ENCODE measurements around the gene NUP160. TPM values are rescaled to one million over a fixed set of nuclear protein-coding genes. Genes with fewer than 3 reads are reported as not detected.

The NUP160 gene
- total and polyA plus RNA-seq, 2 of the 4 experiments (the other 2 are of a cell fraction) = 12.5 to 35.0 TPM

DNA sequence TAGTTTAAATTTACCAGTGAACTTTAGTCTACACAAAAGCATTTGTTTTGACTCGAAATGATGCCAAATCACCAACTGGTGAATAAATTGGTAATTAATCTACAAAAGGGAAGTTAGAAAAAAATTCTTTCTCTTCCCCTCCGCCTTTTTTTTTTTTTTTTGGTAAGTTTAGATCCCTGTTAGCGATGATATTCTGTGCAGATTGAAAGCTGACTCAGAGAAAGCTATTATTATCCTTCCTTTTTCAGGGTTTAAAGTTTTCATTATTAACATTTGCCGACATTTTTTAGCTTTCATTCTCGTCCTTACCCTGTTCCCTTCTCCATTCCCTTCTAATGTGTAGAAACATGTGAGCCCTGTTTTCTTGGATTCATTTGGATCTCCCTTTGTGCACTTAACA, 16.8 kb upstream of the NUP160 start:
- Histone ChIP-seq H3K56ac (ENCODE audit: extremely low read depth, insufficient read depth, low read length) (no peak overlapping the region), H2AK5ac (ENCODE audit: low read depth, low read length) (no peak overlapping the region; the same call in 1 of the 2 replicates), H2BK120ac (ENCODE audit: low read depth, low read length) (peak overlapping the region; percentile 57; the same call in 1 of the 2 replicates), H3K23ac (ENCODE audit: low read depth, low read length) (no peak overlapping the region), H3K4me3 (ENCODE audit: insufficient read depth, low read depth, low read length) (no peak overlapping the region), H2AK9ac (replicated peaks; ENCODE audit: low read depth, low read length, poor library complexity) (no peak overlapping the region), H2AFZ (replicated peaks; ENCODE audit: low read length, poor library complexity) (no peak overlapping the region), H3K18ac (ENCODE audit: low read depth, low read length) (0 out of 2 replicates have a peak overlapping the region, but pooled peaks have one; percentile 4), H2BK5ac (ENCODE audit: low read depth, low read length, poor library complexity, severe bottlenecking) (peak overlapping the region; percentile 37), H4K20me1 (ENCODE audit: insufficient read depth, low read length) (no peaks in the 10 kb centered on the region), H3K27ac (ENCODE audit: insufficient read depth, low read length) (no peak overlapping the region), H3K9me1 (ENCODE audit: insufficient read depth, low read length) (peaks cover 6% of the 10 kb centered on the region; the same call in 1 of the 2 replicates), H3K79me1 (ENCODE audit: low read depth in 1 of 2, low read length in 2 of 2) (no peaks in the 10 kb centered on the region), H2BK15ac (ENCODE audit: low read depth, low read length) (peak overlapping the region; percentile 70; the same call in 2 of the 3 replicates), H3K27me3 (ENCODE audit: control insufficient read depth, insufficient read depth, low read length) (no peaks in the 10 kb centered on the region), H3K4me2 (ENCODE audit: low read depth, low read length) (no peak overlapping the region), H3K9ac (ENCODE audit: low read depth, low read length) (no peak overlapping the region), H3K14ac (replicated peaks; ENCODE audit: low read depth, low read length) (peak overlapping the region; percentile 68), H3K4ac (ENCODE audit: low read depth, low read length) (peak overlapping the region; percentile 69; the same call in 1 of the 2 replicates), H3K4me1 (ENCODE audit: control insufficient read depth, insufficient read depth, low read length) (peaks cover 5% of the 10 kb centered on the region), H3K36me3 (ENCODE audit: control insufficient read depth, insufficient read depth, low read length) (no peaks in the 10 kb centered on the region), H4K8ac (ENCODE audit: low read depth in 2 of 2, low read length in 2 of 2) (peak overlapping the region in 1 of 2 experiments; percentile 57; a peak in 1 of 4 replicates), H4K91ac (ENCODE audit: insufficient read depth, low read depth, low read length) (no peak overlapping the region), H4K5ac (ENCODE audit: low read depth, low read length) (no peak overlapping the region), H2BK20ac (ENCODE audit: low read depth, low read length) (peak overlapping the region; percentile 93), H3K9me3 (ENCODE audit: control insufficient read depth, insufficient read depth, low read length) (no peaks in the 10 kb centered on the region)
- dilution Hi-C loops (cut with HindIII; ENCODE audit: low sequenced_read_pairs, unreplicated experiment) (no loop called here), intact Hi-C loops (cut with micrococcal nuclease) (loop anchor here (5.0 kb wide), 1 partner anchor 67 kb away; no protein-coding TSS in a partner anchor), in situ Hi-C loops (cut with MboI; ENCODE audit: low sequenced_read_pairs) (no loop called here)
- no CpG with 5 or more reads among the region's 5 CpGs for WGBS, 2 experiments (ENCODE audit: extremely low coverage in 2 of 2, insufficient read length in 1 of 2)
- no peak for ATAC-seq (ENCODE audit: low read depth)
- ChIA-PET CTCF (interaction anchor here (0.7 to 1.3 kb wide), 3 partner anchors 20 to 443 kb away, joined by 3 to 5 read pairs (median 4); no protein-coding TSS in a partner anchor), POLR2A (ENCODE audit: unreplicated experiment) (no interaction called here)
- TF ChIP-seq RAD21 (IDR thresholded peaks at IDR 0.05; ENCODE audit: low read length) = no peak
- TF ChIP-seq RFX5 (IDR thresholded peaks at IDR 0.05; ENCODE audit: low read depth, low read length) = no peak
- no peak for TF ChIP-seq CEBPB (IDR thresholded peaks at IDR 0.05; ENCODE audit: low read depth, low read length)
- no peak for TF ChIP-seq NFE2L2 (IDR thresholded peaks at IDR 0.05; ENCODE audit: low read depth, low read length)
- TF ChIP-seq ELK1 (IDR thresholded peaks at IDR 0.05; ENCODE audit: borderline replicate concordance, low read depth, low read length) = no peak
- TF ChIP-seq CHD1 (IDR thresholded peaks at IDR 0.05; ENCODE audit: low read depth, low read length) = no peak
- no peak for TF ChIP-seq POLR2A (IDR thresholded peaks at IDR 0.05; ENCODE audit: low read depth, low read length)
- TF ChIP-seq SMC3 (IDR thresholded peaks at IDR 0.05; ENCODE audit: low read depth, low read length) = no peak
- TF ChIP-seq RCOR1 (IDR thresholded peaks at IDR 0.05; ENCODE audit: insufficient replicate concordance, low read length) = no peak
- no peak for TF ChIP-seq FOS (IDR thresholded peaks at IDR 0.05; ENCODE audit: low read depth, low read length)
- DNase-seq = no peak
- BruUV-seq (replicated peaks) = no TSS peak
